Hepatocyte (in vitro differentiated cells): ENCODE results near the gene SGMS1. TPM values are rescaled to one million over a fixed set of nuclear protein-coding genes. Genes with fewer than 3 reads are reported as not detected.

Experiments used
- DNase-seq: peaks from one replicate; pipeline ENCODE4 v3.0.0-alpha.2; 2016; ENCODE audit warnings: low spot score
- H2AFZ ChIP-seq: fragments of 200-600 bp; sonication (generic); 2 replicates; pipeline ENCODE4 v1.6.0; 2016; ENCODE audit warnings: antibody characterized with exemption, mild to moderate bottlenecking
- H3K27ac ChIP-seq: fragments of 200-600 bp; sonication (generic); 2 replicates; pipeline ENCODE4 v1.5.1; 2016; ENCODE audit warnings: mild to moderate bottlenecking
- H3K27me3 ChIP-seq: fragments of 200-600 bp; sonication (generic); 2 replicates; pipeline ENCODE4 v1.6.1; 2016
- H3K36me3 ChIP-seq: fragments of 200-600 bp; sonication (generic); replicated peaks from 2 replicates; pipeline ENCODE4 v1.5.1; 2016; ENCODE audit warnings: low read depth; ENCODE audit not compliant: insufficient read depth
- H3K4me1 ChIP-seq: fragments of 200-600 bp; sonication (generic); 2 replicates; pipeline ENCODE4 v1.5.1; 2016; ENCODE audit warnings: mild to moderate bottlenecking, moderate library complexity; ENCODE audit not compliant: insufficient read depth
- H3K4me2 ChIP-seq: fragments of 200-600 bp; sonication (generic); 2 replicates; pipeline ENCODE4 v1.6.0; 2016
- H3K4me3 ChIP-seq: fragments of 200-600 bp; sonication (generic); 2 replicates; pipeline ENCODE4 v1.5.1; 2016; ENCODE audit warnings: mild to moderate bottlenecking
- H3K79me2 ChIP-seq: fragments of 200-600 bp; sonication (generic); 2 replicates; pipeline ENCODE4 v1.6.0; 2017; ENCODE audit warnings: mild to moderate bottlenecking
- H3K9me2 ChIP-seq: fragments of 200-600 bp; sonication (generic); replicated peaks from 2 replicates; pipeline ENCODE4 v1.6.0; 2017; ENCODE audit warnings: mild to moderate bottlenecking; ENCODE audit not compliant: insufficient read depth
- H3K9me3 ChIP-seq: fragments of 200-600 bp; sonication (generic); 2 replicates; pipeline ENCODE4 v1.5.1; 2016; ENCODE audit warnings: low read depth, mild to moderate bottlenecking
- H4K20me1 ChIP-seq: fragments of 200-600 bp; sonication (generic); 2 replicates; pipeline ENCODE4 v1.6.0; 2016; ENCODE audit warnings: mild to moderate bottlenecking; ENCODE audit not compliant: insufficient read depth, poor library complexity, severe bottlenecking
- EZH2 ChIP-seq: fragments of 200-600 bp; sonication (generic); IDR thresholded peaks from 2 replicates; pipeline ENCODE4 v1.6.1; 2016; ENCODE audit warnings: antibody characterized with exemption, mild to moderate bottlenecking, borderline replicate concordance
- EZH2phosphoT487 ChIP-seq: fragments of 200-600 bp; sonication (generic); IDR thresholded peaks from one replicate; pipeline ENCODE4 v1.6.1; 2018; ENCODE audit warnings: antibody characterized with exemption, mild to moderate bottlenecking, low read depth, moderate library complexity; ENCODE audit not compliant: unreplicated experiment, severe bottlenecking
- WGBS: methylation state at CpG from one replicate; pipeline ENCODE4 v1.1.6; 2016; ENCODE audit warnings: low lambda C conversion rate; ENCODE audit errors: missing lambda C conversion rate; 5-methylcytosine and 5-hydroxymethylcytosine counted together
- polyA plus RNA-seq: library from polyadenylated mRNA; unstranded; fragments of >200 nt; fragmentation: Nextera tagmentation; extraction: Ambion mirVana; gene quantifications from 2 replicates; pipeline ENCODE4 v1.2.1, GENCODE V29; 2016
- total RNA-seq: library from RNA; depleted of rRNA; stranded (reverse); fragments of >200 nt; gene quantifications from 2 replicates; pipeline ENCODE4 v1.2.3, GENCODE V29; 2014
- TF ChIP-seq, protein P1 (sequence below): fragments of 200-600 bp; sonication (generic); IDR thresholded peaks from 2 replicates; pipeline ENCODE4 v1.5.1; 2016; ENCODE audit warnings: antibody characterized with exemption, mild to moderate bottlenecking; ENCODE audit not compliant: poor library complexity

The SGMS1 gene
- total and polyA plus RNA-seq, 2 experiments from 2014 or later, result 28.1 to 87.8 TPM

DNA sequence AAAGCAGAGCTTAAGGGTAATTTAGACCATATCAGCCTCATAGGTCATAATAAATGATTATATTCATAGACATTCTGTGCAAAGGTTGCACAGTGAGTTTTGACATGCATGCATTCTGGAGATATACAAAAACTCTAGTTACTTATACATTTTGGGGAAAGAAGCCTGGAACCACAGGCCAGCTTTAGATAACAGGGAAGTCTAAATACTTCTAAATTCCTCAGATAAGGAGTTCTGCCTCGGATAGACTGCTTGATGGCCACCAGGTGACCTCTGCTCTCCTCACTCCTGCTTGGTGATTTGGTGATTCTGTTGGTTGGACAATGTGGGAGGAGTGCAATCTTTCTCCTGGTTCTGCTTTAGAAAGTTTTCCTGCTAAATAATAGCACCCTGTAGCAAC, 77.9 kb downstream of the SGMS1 start:
- Histone ChIP-seq H3K4me3 (no peak overlapping the region), H3K9me3 (no peaks in the 10 kb centered on the region), H4K20me1 (no peaks in the 10 kb centered on the region), H3K36me3 (no peaks in the 10 kb centered on the region), H3K4me2 (peak overlapping the region; percentile 34), H3K4me1 (peaks cover 10% of the 10 kb centered on the region), H3K27ac (peak overlapping the region; percentile 58), H2AFZ (no peak overlapping the region), H3K79me2 (peaks cover 76% of the 10 kb centered on the region), H3K9me2 (no peaks in the 10 kb centered on the region), H3K27me3 (no peaks in the 10 kb centered on the region)
- 4% methylated on average over 1 of the region's 1 CpG for WGBS
- DNase-seq, result no peak
- TF ChIP-seq EZH2phosphoT487 (no peak), EZH2 (no peak)

DNA sequence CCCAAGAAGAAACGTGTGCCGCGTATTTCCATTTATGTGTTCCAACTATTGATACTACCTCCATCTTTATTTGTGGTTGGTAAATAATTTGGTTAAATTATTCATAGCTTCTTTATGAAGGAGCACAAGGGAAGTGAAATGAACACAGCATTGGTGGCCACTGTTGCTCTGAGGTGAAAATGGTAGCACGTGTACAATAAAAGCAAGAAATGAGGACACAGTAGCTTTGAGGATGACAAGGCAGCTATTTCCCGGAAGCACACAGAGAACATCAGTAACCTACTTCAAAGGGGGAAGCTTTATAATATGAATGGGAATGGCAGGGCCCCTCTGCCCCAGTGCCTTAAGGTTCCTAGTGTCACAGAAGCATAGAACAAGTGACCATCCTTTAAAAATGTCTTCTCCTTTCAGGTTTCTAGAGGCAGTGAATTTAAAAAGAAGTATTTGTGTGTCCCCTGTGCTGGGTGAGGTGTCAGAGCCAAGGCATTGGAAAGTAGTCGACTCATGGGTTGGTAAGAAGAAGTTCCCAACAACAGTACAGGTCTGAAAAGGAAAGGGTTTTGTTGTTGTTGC, 78.8 kb downstream of the SGMS1 start:
- DNase-seq, result no peak
- WGBS, result 94% methylated on average over 6 of the region's 6 CpGs
- Histone ChIP-seq H4K20me1 (no peaks in the 10 kb centered on the region), H3K4me1 (peaks cover 2% of the 10 kb centered on the region), H3K4me3 (no peak overlapping the region), H3K36me3 (no peaks in the 10 kb centered on the region), H3K9me3 (no peaks in the 10 kb centered on the region), H3K79me2 (peaks cover 83% of the 10 kb centered on the region), H3K27me3 (no peaks in the 10 kb centered on the region), H3K4me2 (no peak overlapping the region), H2AFZ (no peak overlapping the region), H3K27ac (peak overlapping the region; percentile 58), H3K9me2 (no peaks in the 10 kb centered on the region)
- TF ChIP-seq EZH2 (no peak), EZH2phosphoT487 (no peak)
- TF ChIP-seq, protein P1, sequence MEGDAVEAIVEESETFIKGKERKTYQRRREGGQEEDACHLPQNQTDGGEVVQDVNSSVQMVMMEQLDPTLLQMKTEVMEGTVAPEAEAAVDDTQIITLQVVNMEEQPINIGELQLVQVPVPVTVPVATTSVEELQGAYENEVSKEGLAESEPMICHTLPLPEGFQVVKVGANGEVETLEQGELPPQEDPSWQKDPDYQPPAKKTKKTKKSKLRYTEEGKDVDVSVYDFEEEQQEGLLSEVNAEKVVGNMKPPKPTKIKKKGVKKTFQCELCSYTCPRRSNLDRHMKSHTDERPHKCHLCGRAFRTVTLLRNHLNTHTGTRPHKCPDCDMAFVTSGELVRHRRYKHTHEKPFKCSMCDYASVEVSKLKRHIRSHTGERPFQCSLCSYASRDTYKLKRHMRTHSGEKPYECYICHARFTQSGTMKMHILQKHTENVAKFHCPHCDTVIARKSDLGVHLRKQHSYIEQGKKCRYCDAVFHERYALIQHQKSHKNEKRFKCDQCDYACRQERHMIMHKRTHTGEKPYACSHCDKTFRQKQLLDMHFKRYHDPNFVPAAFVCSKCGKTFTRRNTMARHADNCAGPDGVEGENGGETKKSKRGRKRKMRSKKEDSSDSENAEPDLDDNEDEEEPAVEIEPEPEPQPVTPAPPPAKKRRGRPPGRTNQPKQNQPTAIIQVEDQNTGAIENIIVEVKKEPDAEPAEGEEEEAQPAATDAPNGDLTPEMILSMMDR, result no peak

DNA sequence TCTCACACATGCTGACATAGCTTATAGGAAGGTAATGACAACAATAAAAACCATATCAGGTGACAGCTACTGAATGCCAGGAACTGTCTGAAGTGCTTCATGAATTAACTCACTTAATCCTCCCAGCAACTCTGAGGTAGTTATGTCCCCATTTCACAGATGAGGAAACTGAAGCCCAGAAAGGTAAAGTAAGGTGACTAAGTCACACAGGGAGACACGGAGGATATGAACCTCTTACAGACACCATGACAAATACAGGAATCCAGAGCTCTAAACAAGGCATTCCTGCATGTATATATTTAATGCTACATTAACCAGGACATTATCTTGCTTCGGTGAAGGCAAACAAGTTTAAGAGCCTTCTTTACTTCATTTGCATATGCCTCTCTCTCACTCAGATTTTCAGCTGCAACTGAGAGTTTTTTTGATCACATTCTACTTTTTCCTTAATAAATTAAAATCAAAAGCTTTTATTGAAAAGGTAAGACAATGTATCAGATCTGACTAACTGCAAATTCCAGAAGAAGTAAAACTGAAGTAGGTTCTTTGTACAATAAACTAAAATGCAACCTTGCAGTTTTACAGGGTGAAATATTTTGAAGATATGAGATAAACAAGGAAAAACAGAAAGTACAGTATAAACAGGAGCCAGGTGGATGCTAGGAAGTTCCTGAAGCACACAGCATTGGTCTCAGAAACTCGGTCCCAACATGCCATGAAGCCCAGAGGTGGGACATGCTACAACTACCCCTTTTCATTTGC, 79.5 kb downstream of the SGMS1 start:
- Histone ChIP-seq H3K4me2 (no peak overlapping the region), H3K4me1 (no peaks in the 10 kb centered on the region), H3K27ac (peak overlapping the region; percentile 58), H3K36me3 (no peaks in the 10 kb centered on the region), H3K9me3 (no peaks in the 10 kb centered on the region), H3K4me3 (no peak overlapping the region), H2AFZ (no peak overlapping the region), H3K9me2 (no peaks in the 10 kb centered on the region), H3K79me2 (peaks cover 84% of the 10 kb centered on the region), H4K20me1 (no peaks in the 10 kb centered on the region), H3K27me3 (no peaks in the 10 kb centered on the region)
- WGBS, result 84% methylated on average over 3 of the region's 3 CpGs
- DNase-seq, result no peak
- no peak for TF ChIP-seq EZH2
- TF ChIP-seq, protein P1, result no peak
- no peak for TF ChIP-seq EZH2phosphoT487

DNA sequence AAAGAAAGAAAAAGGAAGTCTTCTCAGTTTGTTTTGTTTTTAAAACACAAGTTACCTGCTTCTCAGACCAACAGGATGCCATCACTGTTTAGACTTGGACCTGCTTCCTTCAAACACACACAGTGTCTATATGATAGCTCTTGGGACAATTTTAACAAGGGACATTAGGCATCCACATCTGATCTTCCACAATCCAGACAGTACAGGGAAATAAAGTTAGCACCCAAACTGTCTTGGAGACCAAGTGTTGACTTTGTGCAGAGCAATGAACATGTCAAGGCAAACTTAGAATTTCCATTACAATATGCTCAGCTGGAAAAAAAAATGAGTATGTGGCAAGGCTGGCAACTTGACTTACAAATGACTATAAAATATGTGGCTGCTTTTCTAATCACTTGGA, 80.9 kb downstream of the SGMS1 start:
- no peaks in the 10 kb centered on the region for H3K27me3 ChIP-seq
- no peak for DNase-seq
- H3K4me2 ChIP-seq, result no peak overlapping the region
- no peaks in the 10 kb centered on the region for H3K36me3 ChIP-seq
- no peak overlapping the region for H3K4me3 ChIP-seq
- H4K20me1 ChIP-seq, result no peaks in the 10 kb centered on the region
- H3K27ac ChIP-seq, result no peak overlapping the region
- no peaks in the 10 kb centered on the region for H3K4me1 ChIP-seq
- TF ChIP-seq EZH2 (no peak), EZH2phosphoT487 (no peak)
- TF ChIP-seq, protein P1, result no peak
- H3K79me2 ChIP-seq, result peaks cover 70% of the 10 kb centered on the region
- no peaks in the 10 kb centered on the region for H3K9me3 ChIP-seq
- H3K9me2 ChIP-seq, result no peaks in the 10 kb centered on the region
- no peak overlapping the region for H2AFZ ChIP-seq
